WTC11 (cell line): ENCODE results near the gene CACNA2D3. TPM values are rescaled to one million over a fixed set of nuclear protein-coding genes. Genes with fewer than 3 reads are reported as not detected.

Experiments
- ATAC-seq: fragments of 200-7000 bp; cut with Tn5 transposase; 2 replicates; pipeline ENCODE4 v1.10.0; 2021; ENCODE audit warnings: mild to moderate bottlenecking, moderate library complexity
- CTCF ChIA-PET: fragments of 300-600 bp; sonication (Branson Sonifier 250); formaldehyde crosslinking; loops from one replicate; lab custom pipeline; 2021; ENCODE audit warnings: antibody characterized with exemption; lab: Charles Lee
- POLR2A ChIA-PET: fragments of 350-600 bp; sonication (Branson Sonifier 250); formaldehyde crosslinking; loops from one replicate; lab custom pipeline; 2021; ENCODE audit warnings: antibody characterized with exemption; lab: Charles Lee
- DNase-seq: peaks from one replicate; pipeline ENCODE4 v3.0.0; 2021; ENCODE audit warnings: low spot score
- H3K27ac Mint-ChIP-seq: 2 replicates; pipeline ENCODE4 v1.8.0; 2021; ENCODE audit warnings: mixed read lengths
- H3K27me3 Mint-ChIP-seq: 2 replicates; pipeline ENCODE4 v1.8.0; 2021; ENCODE audit warnings: low read depth, mild to moderate bottlenecking, moderate library complexity, mixed read lengths
- H3K36me3 Mint-ChIP-seq: 2 replicates; pipeline ENCODE4 v1.8.0; 2021; ENCODE audit warnings: mixed read lengths
- H3K4me1 Mint-ChIP-seq: 2 replicates; pipeline ENCODE4 v1.8.0; 2022; ENCODE audit warnings: mixed read lengths
- H3K4me3 Mint-ChIP-seq: 2 replicates; pipeline ENCODE4 v1.8.0; 2021; ENCODE audit warnings: mild to moderate bottlenecking, moderate library complexity, mixed read lengths
- H3K9me3 Mint-ChIP-seq: 2 replicates; pipeline ENCODE4 v1.8.0; 2021; ENCODE audit warnings: mixed read lengths
- ELF4 ChIP-seq: sonication (generic); formaldehyde crosslinking; IDR thresholded peaks from 2 replicates; pipeline ENCODE4 v1.8.1; 2022; ENCODE audit warnings: low read depth, mild to moderate bottlenecking, moderate library complexity, missing genetic modification reagents
- ERG ChIP-seq: fragments of 250-450 bp; sonication (Bioruptor Pico); IDR thresholded peaks from 2 replicates; pipeline ENCODE4 v1.8.0; 2021; ENCODE audit warnings: mild to moderate bottlenecking
- FOXJ3 ChIP-seq: sonication (generic); formaldehyde crosslinking; IDR thresholded peaks from 2 replicates; pipeline ENCODE4 v1.9.0; 2021; ENCODE audit warnings: missing genetic modification reagents, mild to moderate bottlenecking, borderline replicate concordance
- FOXP1 ChIP-seq: sonication (generic); formaldehyde crosslinking; IDR thresholded peaks from 2 replicates; pipeline ENCODE4 v1.8.0; 2022; ENCODE audit warnings: missing genetic modification reagents, mild to moderate bottlenecking, moderate library complexity, borderline replicate concordance
- GABPB1 ChIP-seq: sonication (generic); formaldehyde crosslinking; IDR thresholded peaks from 2 replicates; pipeline ENCODE4 v1.8.1; 2023; ENCODE audit warnings: mild to moderate bottlenecking, missing genetic modification reagents
- GTF2I ChIP-seq: fragments of 250-450 bp; sonication (Bioruptor Pico); conservative IDR thresholded peaks from 2 replicates; pipeline ENCODE4 v1.4.0; 2021; ENCODE audit warnings: mild to moderate bottlenecking
- NFATC4 ChIP-seq: fragments of 250-450 bp; sonication (Bioruptor Pico); IDR thresholded peaks from 2 replicates; pipeline ENCODE4 v1.9.0; 2021; ENCODE audit warnings: mild to moderate bottlenecking
- PRDM15 ChIP-seq: sonication (generic); formaldehyde crosslinking; IDR thresholded peaks from 2 replicates; pipeline ENCODE4 v1.8.0; 2022; ENCODE audit warnings: missing genetic modification reagents
- PREB ChIP-seq: sonication (generic); formaldehyde crosslinking; IDR thresholded peaks from 2 replicates; pipeline ENCODE4 v1.8.1; 2022; ENCODE audit warnings: mild to moderate bottlenecking, missing genetic modification reagents, moderate library complexity, borderline replicate concordance
- RORB ChIP-seq: fragments of 250-450 bp; sonication (Bioruptor Pico); IDR thresholded peaks from 2 replicates; pipeline ENCODE4 v1.9.0; 2021; ENCODE audit warnings: mild to moderate bottlenecking
- SMAD4 ChIP-seq: sonication (generic); formaldehyde crosslinking; IDR thresholded peaks from 2 replicates; pipeline ENCODE4 v1.8.0; 2022; ENCODE audit warnings: mild to moderate bottlenecking, missing genetic modification reagents
- TCF7 ChIP-seq: sonication (generic); formaldehyde crosslinking; IDR thresholded peaks from 2 replicates; pipeline ENCODE4 v1.8.0; 2022; ENCODE audit warnings: mild to moderate bottlenecking, low read depth, missing genetic modification reagents, moderate library complexity
- TEAD4 ChIP-seq: sonication (generic); formaldehyde crosslinking; IDR thresholded peaks from 2 replicates; pipeline ENCODE4 v1.8.0; 2022; ENCODE audit warnings: mild to moderate bottlenecking, missing genetic modification reagents
- USF2 ChIP-seq: sonication (generic); formaldehyde crosslinking; IDR thresholded peaks from 2 replicates; pipeline ENCODE4 v1.8.1; 2023; ENCODE audit warnings: mild to moderate bottlenecking, missing genetic modification reagents, moderate library complexity
- ZBTB43 ChIP-seq: sonication (generic); formaldehyde crosslinking; IDR thresholded peaks from 2 replicates; pipeline ENCODE4 v1.8.1; 2023; ENCODE audit warnings: mild to moderate bottlenecking, missing genetic modification reagents
- ZNF121 ChIP-seq: sonication (generic); formaldehyde crosslinking; IDR thresholded peaks from 2 replicates; pipeline ENCODE4 v1.8.0; 2023; ENCODE audit warnings: missing genetic modification reagents
- ZNF219 ChIP-seq: sonication (generic); formaldehyde crosslinking; IDR thresholded peaks from 2 replicates; pipeline ENCODE4 v1.8.0; 2023; ENCODE audit warnings: missing genetic modification reagents, mild to moderate bottlenecking, borderline replicate concordance
- ZNF512 ChIP-seq: sonication (generic); formaldehyde crosslinking; IDR thresholded peaks from 2 replicates; pipeline ENCODE4 v1.8.1; 2022; ENCODE audit warnings: missing genetic modification reagents, borderline replicate concordance
- ZNF671 ChIP-seq: fragments of 250-450 bp; sonication (Bioruptor Pico); IDR thresholded peaks from 2 replicates; pipeline ENCODE4 v1.8.0; 2021; ENCODE audit warnings: mild to moderate bottlenecking
- total RNA-seq: library from RNA; stranded (reverse); gene quantifications from 3 replicates; pipeline ENCODE4 v1.2.3, GENCODE V29; 2021

CACNA2D3 gene
- total RNA-seq, 1 experiment from 2014 or later, result 5.0 TPM

GRCh38 chr3:54125300-54125699 lies 2.9 kb downstream of the CACNA2D3 start (continued):
- TF ChIP-seq ZNF121 (CRISPR knock-in tag), result no peak

- no peak for ATAC-seq
- Mint-ChIP-seq H3K4me1 (peaks cover 38% of the 10 kb centered on the region), H3K27me3 (peaks cover 29% of the 10 kb centered on the region), H3K27ac (no peak overlapping the region), H3K9me3 (no peaks in the 10 kb centered on the region), H3K4me3 (no peak overlapping the region), H3K36me3 (no peaks in the 10 kb centered on the region)
- CTCF ChIA-PET, result no interaction called here
- DNase-seq, result no peak
- no peak for TF ChIP-seq RORB (CRISPR knock-in tag)
- POLR2A ChIA-PET, result no interaction called here
Observed at GRCh38 chr3:54126551-54126950, 4.2 kb downstream of the CACNA2D3 start.

- no peaks in the 10 kb centered on the region for H3K9me3 Mint-ChIP-seq
- H3K4me1 Mint-ChIP-seq, result peaks cover 48% of the 10 kb centered on the region
- TF ChIP-seq NFATC4 (CRISPR knock-in tag) (no peak), GTF2I (no peak), ZNF671 (CRISPR knock-in tag) (no peak)
- TF ChIP-seq, all 79 proteins: peak for 0
- H3K36me3 Mint-ChIP-seq, result no peaks in the 10 kb centered on the region
- CTCF ChIA-PET, result no interaction called here
- H3K4me3 Mint-ChIP-seq, result no peak overlapping the region
- no peak overlapping the region for H3K27ac Mint-ChIP-seq
- peaks cover 29% of the 10 kb centered on the region for H3K27me3 Mint-ChIP-seq
- POLR2A ChIA-PET, result interaction anchor here (0.6 kb wide), 1 partner anchor 13 kb away, joined by 3 read pairs; no protein-coding TSS in a partner anchor
- DNase-seq (no peak), ATAC-seq (no peak)
Observed at GRCh38 chr3:54127499-54128056, 5.2 kb downstream of the CACNA2D3 start.

GRCh38 chr3:54131026-54131605 lies 8.8 kb downstream of the CACNA2D3 start:
- CTCF ChIA-PET, result interaction anchor here (0.5 to 1.6 kb wide), 4 partner anchors 15 to 402 kb away, joined by 3 to 4 read pairs (median 4); no protein-coding TSS in a partner anchor
- H3K9me3 Mint-ChIP-seq, result no peaks in the 10 kb centered on the region
- no peak overlapping the region for H3K4me3 Mint-ChIP-seq
- no peaks in the 10 kb centered on the region for H3K36me3 Mint-ChIP-seq
- no peak overlapping the region for H3K27ac Mint-ChIP-seq
- POLR2A ChIA-PET, result no interaction called here
- H3K4me1 Mint-ChIP-seq, result peaks cover 59% of the 10 kb centered on the region
- ATAC-seq (no peak), DNase-seq (no peak)
- H3K27me3 Mint-ChIP-seq, result no peaks in the 10 kb centered on the region; the same call in 1 of the 2 replicates
- TF ChIP-seq ELF4 (CRISPR knock-in tag) (no peak), ERG (CRISPR knock-in tag) (no peak), FOXP1 (CRISPR knock-in tag) (no peak), NFATC4 (CRISPR knock-in tag) (no peak), GABPB1 (CRISPR knock-in tag) (no peak), PREB (CRISPR knock-in tag) (no peak), ZNF219 (CRISPR knock-in tag) (no peak), TEAD4 (CRISPR knock-in tag) (no peak), FOXJ3 (no peak), ZBTB43 (no peak), ZNF512 (CRISPR knock-in tag) (no peak), TCF7 (CRISPR knock-in tag) (no peak), SMAD4 (CRISPR knock-in tag) (no peak), PRDM15 (CRISPR knock-in tag) (no peak), USF2 (CRISPR knock-in tag) (no peak)
